Posterior cingulate gyrus (tissue), 11 donors: ENCODE measurements around the gene POLR2E.

ENCODE experiments used
- DNase-seq, 10 donors: peaks; one replicate each; pipeline versions ENCODE4 v3.0.0 to v3.0.0-alpha.2; 2020 to 2021; ENCODE audit warnings: mixed read lengths in 3 of 10
- intact Hi-C: fragments of 100-400 bp; cut with DNase I; formaldehyde crosslinking; loops from one replicate; pipeline ENCODE4 v1.15.1; 2023

Gene POLR2E

GRCh38 chr19:1069009-1069779 is 26.0 kb downstream of the POLR2E start:
- peak in 1 of 10 donors; percentile 35 for DNase-seq
- intact Hi-C loops: no loop called here

- DNase-seq: peak in 1 of 10 donors; percentile 27
- intact Hi-C loops: no loop called here
Measured at GRCh38 chr19:1068009-1069001, 26.9 kb downstream of the POLR2E start.

GRCh38 chr19:1067341-1067957 is 27.7 kb downstream of the POLR2E start:
- intact Hi-C loops: no loop called here
- no peak for DNase-seq

- DNase-seq: no peak
Measured at GRCh38 chr19:1066748-1067340, 28.3 kb downstream of the POLR2E start, which contains the start of gene ARHGAP45. ARHGAP45 (plus strand) TSS chr19:1067167; CDS start chr19:1067406, 239 bp downstream.

GRCh38 chr19:1066251-1066747 is 28.9 kb downstream of the POLR2E start:
- DNase-seq: no peak
- intact Hi-C loops: no loop called here

More at GRCh38 chr19:1066748-1067340, 28.3 kb downstream of the POLR2E start, which contains the start of gene ARHGAP45:
- intact Hi-C loops: no loop called here

- no peak for DNase-seq
- intact Hi-C loops: no loop called here
Measured at GRCh38 chr19:1065606-1066109, 29.5 kb downstream of the POLR2E start.

- no peak for DNase-seq
- intact Hi-C loops: no loop called here
Measured at GRCh38 chr19:1064661-1065605, 30.2 kb downstream of the POLR2E start.

GRCh38 chr19:1063909-1064660 is 31.1 kb downstream of the POLR2E start:
- intact Hi-C loops: no loop called here
- no peak for DNase-seq

GRCh38 chr19:1063030-1063908 is 31.9 kb downstream of the POLR2E start:
- intact Hi-C loops: no loop called here

GRCh38 chr19:1062387-1063029 is 32.7 kb downstream of the POLR2E start:
- intact Hi-C loops: no loop called here
- DNase-seq: no peak

More at GRCh38 chr19:1063030-1063908, 31.9 kb downstream of the POLR2E start:
- no peak for DNase-seq

- no peak for DNase-seq
- intact Hi-C loops: no loop called here
Measured at GRCh38 chr19:1061987-1062386, 33.2 kb downstream of the POLR2E start.

- DNase-seq: no peak
- intact Hi-C loops: no loop called here
Measured at GRCh38 chr19:1060689-1061088, 34.5 kb downstream of the POLR2E start.

GRCh38 chr19:1058112-1058511 is 37.1 kb downstream of the POLR2E start:
- intact Hi-C loops: no loop called here
- DNase-seq: no peak

- intact Hi-C loops: no loop called here
- no peak for DNase-seq
Measured at GRCh38 chr19:1057176-1057855, 37.9 kb downstream of the POLR2E start.

- intact Hi-C loops: no loop called here
- DNase-seq: no peak
Measured at GRCh38 chr19:1055886-1056620, 39.1 kb downstream of the POLR2E start.
